Activated CD4-positive, alpha-beta memory T cell treated with anti-CD3 and anti-CD28 coated beads, Interleukin-2, amount 10 ng/mL, durations not matched to agents 7 days and 5 days (primary cell): Measurements from ENCODE around the gene INAFM1. TPM values are rescaled to one million over a fixed set of nuclear protein-coding genes. Genes with fewer than 3 reads are reported as not detected.

Source experiments
- CTCF ChIA-PET: fragments of 350-600 bp; sonication (Branson Sonifier 250); formaldehyde crosslinking; loops from one replicate; lab custom pipeline; 2021; ENCODE audit warnings: antibody characterized with exemption, inconsistent platforms; lab: Charles Lee
- POLR2A ChIA-PET: fragments of 350-600 bp; sonication (Branson Sonifier 250); formaldehyde crosslinking; loops from one replicate; lab custom pipeline; 2021; ENCODE audit warnings: antibody characterized with exemption; lab: Charles Lee
- DNase-seq: peaks from one replicate; pipeline ENCODE4 v3.0.0-alpha.2; 2020
- H3K27ac Mint-ChIP-seq: one replicate; pipeline ENCODE4 v1.8.0; 2021; ENCODE audit warnings: mild to moderate bottlenecking, mixed read lengths
- H3K27me3 Mint-ChIP-seq: one replicate; pipeline ENCODE4 v1.8.0; 2021; ENCODE audit warnings: mixed read lengths
- H3K36me3 Mint-ChIP-seq: one replicate; pipeline ENCODE4 v1.8.0; 2021; ENCODE audit warnings: low read depth, mixed read lengths
- H3K4me1 Mint-ChIP-seq: one replicate; pipeline ENCODE4 v1.8.0; 2021; ENCODE audit warnings: mixed read lengths
- H3K4me3 Mint-ChIP-seq: one replicate; pipeline ENCODE4 v1.8.0; 2021; ENCODE audit warnings: mild to moderate bottlenecking, mixed read lengths
- H3K9me3 Mint-ChIP-seq: one replicate; pipeline ENCODE4 v1.8.0; 2021; ENCODE audit warnings: mixed read lengths
- total RNA-seq, 2 experiments: library from RNA; stranded (reverse); gene quantifications; one replicate each; pipeline ENCODE4 v1.2.3, GENCODE V29; 2021

The INAFM1 gene
- total RNA-seq, 2 experiments from 2014 or later: 12.6 to 13.9 TPM

DNA sequence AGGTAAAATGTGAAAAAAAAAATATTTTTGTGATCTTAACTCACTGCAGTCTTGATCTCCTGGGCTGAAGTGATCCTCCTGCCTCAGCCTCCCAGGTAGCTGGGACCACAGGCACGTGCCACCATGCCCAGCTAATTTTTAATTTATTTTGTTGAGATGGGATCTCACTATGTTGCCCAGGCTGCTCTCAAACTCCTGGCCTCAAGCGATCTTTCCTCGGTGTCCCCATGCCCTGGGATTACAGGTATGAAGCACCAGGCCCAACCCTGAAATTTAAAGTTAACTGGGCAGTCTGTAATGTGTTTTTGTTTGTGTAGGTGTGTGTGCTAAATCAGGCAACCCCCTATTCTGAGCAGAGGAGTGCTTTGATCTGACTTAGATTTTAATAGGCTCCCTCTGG is 31.6 kb downstream of the INAFM1 start:
- Mint-ChIP-seq H3K27ac (no peak overlapping the region), H3K4me1 (peaks cover 5% of the 10 kb centered on the region), H3K4me3 (no peak overlapping the region), H3K36me3 (no peaks in the 10 kb centered on the region), H3K27me3 (peaks cover 12% of the 10 kb centered on the region), H3K9me3 (no peaks in the 10 kb centered on the region)
- ChIA-PET POLR2A (no interaction called here), CTCF (interaction anchor here (0.5 to 2.1 kb wide), 10 partner anchors 8 to 1341 kb away, joined by 3 to 9 read pairs (median 4); partner anchors contain the start of gene DHX34)
- DNase-seq: no peak

DNA sequence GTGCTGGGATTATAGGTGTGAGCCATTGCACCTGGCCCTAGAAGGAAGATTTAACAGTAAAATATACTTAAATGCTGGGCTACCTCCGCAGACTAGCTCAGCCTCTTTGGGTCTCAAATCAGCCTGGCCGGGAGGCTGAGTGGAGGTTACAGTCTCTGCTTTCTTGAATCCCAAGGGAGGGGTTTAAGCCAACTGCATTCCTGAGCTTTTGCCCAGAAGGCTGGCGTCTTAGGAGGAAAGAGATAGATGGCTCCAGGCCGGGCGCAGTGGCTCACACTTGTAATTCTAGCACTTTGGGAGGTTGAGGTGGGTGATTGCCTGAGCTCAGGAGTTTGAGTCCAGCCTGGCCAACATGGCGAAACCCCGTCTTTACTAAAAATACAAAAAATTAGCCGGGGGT is 34.4 kb downstream of the INAFM1 start:
- H3K27ac Mint-ChIP-seq: no peak overlapping the region
- no peaks in the 10 kb centered on the region for H3K36me3 Mint-ChIP-seq
- H3K9me3 Mint-ChIP-seq: no peaks in the 10 kb centered on the region
- no peak for DNase-seq
- H3K27me3 Mint-ChIP-seq: peaks cover 14% of the 10 kb centered on the region
- H3K4me1 Mint-ChIP-seq: peaks cover 3% of the 10 kb centered on the region
- no peak overlapping the region for H3K4me3 Mint-ChIP-seq
- ChIA-PET POLR2A (no interaction called here), CTCF (interaction anchor here (0.6 to 1.2 kb wide), 4 partner anchors 8 to 119 kb away, joined by 3 read pairs; no protein-coding TSS in a partner anchor)

DNA sequence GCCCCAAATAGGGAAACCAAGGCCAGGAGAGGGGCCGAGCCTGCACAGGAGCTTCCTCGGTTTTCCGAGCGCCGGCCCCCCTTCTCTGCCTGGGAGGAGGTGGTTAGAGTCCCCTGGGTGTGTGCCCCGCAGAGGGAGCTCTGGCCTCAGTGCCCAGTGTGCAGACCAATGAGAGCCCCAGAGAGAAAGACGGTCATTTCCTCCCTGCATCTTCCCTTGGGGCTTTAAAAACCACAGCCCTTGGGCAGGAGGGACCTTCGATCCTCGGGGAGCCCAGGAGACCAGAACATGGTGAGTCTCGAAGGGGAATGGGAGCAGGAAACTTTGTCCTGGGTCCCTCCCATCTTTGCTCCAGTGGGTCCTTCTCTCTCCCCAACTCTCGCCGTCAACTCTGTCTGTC is 34.9 kb downstream of the INAFM1 start, which contains the start of gene C5AR1:
Gene C5AR1 (plus strand): TSS at position 254 of the 400 bp plus-strand sequence. CDS start 35 bp downstream, at position 289.
- ChIA-PET CTCF (interaction anchor here (0.6 to 1.3 kb wide), 2 partner anchors 9 to 39 kb away, joined by 3 to 4 read pairs; partner anchors contain the start of gene DHX34), POLR2A (no interaction called here)
- peaks cover 3% of the 10 kb centered on the region for H3K4me1 Mint-ChIP-seq
- no peak within 1 kb of the TSS for H3K4me3 Mint-ChIP-seq
- H3K36me3 Mint-ChIP-seq: no peaks in the 10 kb centered on the region
- DNase-seq: no peak
- H3K27me3 Mint-ChIP-seq: peaks cover 14% of the 10 kb centered on the region
- H3K27ac Mint-ChIP-seq: no peak within 1 kb of the TSS
- H3K9me3 Mint-ChIP-seq: no peaks in the 10 kb centered on the region

DNA sequence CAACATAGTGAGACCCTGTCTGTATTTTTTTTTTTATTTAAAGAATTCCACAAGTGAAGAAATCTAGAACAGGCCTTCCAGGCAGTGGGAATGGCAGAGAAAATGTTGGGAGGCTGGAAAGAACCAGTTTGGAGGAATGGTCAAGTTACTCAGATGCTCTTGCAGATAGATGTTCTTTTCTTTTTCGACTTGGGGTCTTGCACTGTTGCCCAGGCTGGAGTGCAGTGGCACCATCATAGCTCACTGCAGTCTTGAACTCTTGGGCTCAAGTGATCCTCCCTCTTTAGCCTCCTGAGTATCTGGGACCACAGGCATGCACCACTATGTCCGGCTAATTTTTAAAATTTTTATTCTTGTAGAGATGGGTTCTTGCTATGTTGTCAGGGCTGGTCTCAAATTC is 35.6 kb downstream of the INAFM1 start:
- DNase-seq: no peak
- Mint-ChIP-seq H3K36me3 (no peaks in the 10 kb centered on the region), H3K27ac (no peak overlapping the region), H3K27me3 (peaks cover 15% of the 10 kb centered on the region), H3K4me3 (no peak overlapping the region), H3K9me3 (no peaks in the 10 kb centered on the region), H3K4me1 (peaks cover 4% of the 10 kb centered on the region)
- ChIA-PET POLR2A (no interaction called here), CTCF (interaction anchor here (1.3 kb wide), 1 partner anchor 39 kb away, joined by 4 read pairs; the partner anchor contains the start of gene DHX34)

DNA sequence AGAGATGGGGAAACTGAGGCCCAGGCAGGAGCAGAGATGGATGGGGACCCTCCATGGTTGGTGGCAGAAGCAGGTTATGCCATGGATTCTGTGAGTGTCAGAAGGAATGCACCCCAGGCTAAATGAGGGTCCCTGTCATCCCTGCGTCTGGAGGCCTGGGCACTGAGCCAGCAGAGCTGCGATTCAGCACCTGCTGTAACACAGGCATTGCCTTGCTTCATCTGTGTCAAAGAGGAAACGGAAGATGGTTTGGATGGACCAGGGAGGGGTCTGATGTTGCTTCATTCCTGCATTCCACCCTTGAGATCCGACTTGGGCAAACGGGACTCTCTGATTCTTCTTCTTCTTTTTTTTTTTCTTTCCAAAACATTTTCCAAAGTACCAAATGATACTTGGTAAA is 36.1 kb downstream of the INAFM1 start:
- CTCF ChIA-PET: interaction anchor here (0.6 kb wide), 1 partner anchor 123 kb away, joined by 3 read pairs; no protein-coding TSS in a partner anchor
- Mint-ChIP-seq H3K36me3 (no peaks in the 10 kb centered on the region), H3K9me3 (no peaks in the 10 kb centered on the region), H3K4me1 (peaks cover 8% of the 10 kb centered on the region), H3K4me3 (no peak overlapping the region), H3K27me3 (peaks cover 15% of the 10 kb centered on the region), H3K27ac (no peak overlapping the region)
- no peak for DNase-seq
- POLR2A ChIA-PET: no interaction called here

DNA sequence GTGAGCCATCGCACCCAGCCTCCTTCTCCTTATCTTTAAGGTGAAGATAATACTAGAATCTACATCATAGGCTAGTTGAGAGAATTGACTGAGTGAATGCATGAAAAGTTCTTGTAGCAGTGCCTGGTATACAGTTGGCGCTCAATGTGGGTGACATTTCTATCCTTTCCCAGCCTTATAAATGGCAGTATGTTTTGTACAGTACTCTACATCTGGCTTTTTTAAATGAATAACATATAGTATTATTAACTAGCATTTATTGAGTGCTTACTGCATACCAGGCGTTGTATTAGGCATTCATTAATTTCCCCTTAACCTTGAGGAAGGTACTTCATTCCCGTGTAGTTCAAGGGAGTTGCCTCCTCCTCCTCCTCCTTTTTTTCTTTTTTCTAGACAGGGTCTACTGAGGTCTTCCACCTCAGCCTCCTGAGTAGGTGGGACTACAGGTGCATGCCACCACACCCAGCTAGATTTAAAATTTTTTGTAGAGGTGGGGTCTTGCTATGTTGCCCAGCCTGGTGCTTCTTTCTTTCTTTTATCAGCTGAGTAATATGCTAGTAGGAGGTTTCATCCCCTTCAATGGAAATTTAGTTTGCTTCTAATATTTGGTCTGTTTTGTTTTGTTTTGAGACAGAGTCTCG is 37.8 kb downstream of the INAFM1 start:
- Mint-ChIP-seq H3K27ac (no peak overlapping the region), H3K4me3 (no peak overlapping the region), H3K4me1 (peaks cover 8% of the 10 kb centered on the region), H3K27me3 (peaks cover 16% of the 10 kb centered on the region), H3K9me3 (no peaks in the 10 kb centered on the region), H3K36me3 (no peaks in the 10 kb centered on the region)
- DNase-seq: no peak
- ChIA-PET CTCF (no interaction called here), POLR2A (no interaction called here)

DNA sequence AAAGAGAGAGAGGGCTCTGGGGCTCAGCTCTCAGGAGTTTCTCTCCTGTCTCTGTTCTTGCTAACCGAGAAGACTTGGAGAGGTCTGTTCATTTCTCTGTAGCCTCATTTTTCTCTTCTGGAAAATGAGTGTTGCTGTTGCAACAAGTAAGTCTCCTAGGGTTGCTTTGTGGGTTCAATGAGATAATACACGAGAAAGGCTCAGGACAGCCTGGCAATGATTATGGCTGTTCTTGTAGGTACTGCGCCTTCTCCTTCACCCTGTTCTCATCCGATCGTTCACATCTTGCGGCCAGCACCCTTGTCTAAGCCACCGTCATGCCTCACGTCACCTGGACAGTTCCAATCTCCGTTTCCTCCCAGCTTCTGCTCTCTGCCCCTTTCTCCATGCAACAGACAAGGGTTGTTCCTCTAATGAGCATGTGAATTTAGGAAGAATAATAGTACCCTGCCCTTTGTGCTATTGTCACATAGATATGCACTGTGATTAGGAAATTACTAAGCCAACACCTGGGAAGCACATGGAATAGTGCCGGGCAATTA is 39.1 kb downstream of the INAFM1 start:
- no peak for DNase-seq
- Mint-ChIP-seq H3K4me3 (no peak overlapping the region), H3K27ac (no peak overlapping the region), H3K4me1 (peaks cover 8% of the 10 kb centered on the region), H3K9me3 (no peaks in the 10 kb centered on the region), H3K36me3 (no peaks in the 10 kb centered on the region), H3K27me3 (peaks cover 17% of the 10 kb centered on the region)
- CTCF ChIA-PET: no interaction called here
- POLR2A ChIA-PET: no interaction called here

DNA sequence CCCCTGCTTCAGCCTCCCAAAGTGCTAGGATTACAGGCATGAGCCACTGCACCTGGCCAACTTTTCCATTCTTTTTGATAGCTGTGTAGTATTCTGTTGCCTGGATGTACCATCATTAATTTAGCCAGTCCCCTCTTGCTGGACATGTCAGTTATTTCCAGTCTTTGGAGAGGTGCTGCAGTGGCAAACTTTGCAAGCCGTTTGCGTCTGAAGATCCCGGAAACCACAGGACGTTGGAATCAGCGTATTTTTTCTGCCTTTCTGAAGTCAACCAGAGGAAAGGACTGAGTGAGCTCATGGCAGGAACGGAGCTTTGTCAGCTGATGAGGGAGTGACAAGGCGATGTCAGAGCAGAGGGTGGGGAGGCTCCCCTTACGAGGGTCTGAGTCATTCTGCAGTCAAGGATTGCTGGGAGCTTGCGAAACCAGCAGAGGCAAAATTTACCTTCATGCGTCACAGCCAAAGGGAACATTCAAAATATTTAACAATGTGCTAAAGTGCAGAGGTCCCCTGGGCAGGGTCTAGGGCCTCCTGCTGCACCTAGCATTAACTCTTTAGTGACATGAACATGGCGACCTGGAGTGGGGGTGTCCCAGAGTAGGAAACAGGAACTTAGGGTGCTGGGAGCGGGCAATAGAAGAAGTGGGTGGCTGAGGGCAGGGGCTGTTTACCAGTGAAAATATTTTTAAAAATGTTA is 40.6 kb downstream of the INAFM1 start:
- H3K27me3 Mint-ChIP-seq: peaks cover 18% of the 10 kb centered on the region
- no peaks in the 10 kb centered on the region for H3K9me3 Mint-ChIP-seq
- peak; percentile 26 for DNase-seq
- ChIA-PET POLR2A (interaction anchor here (0.8 to 0.9 kb wide), 2 partner anchors 13 to 20 kb away, joined by 3 read pairs; no protein-coding TSS in a partner anchor), CTCF (interaction anchor here (1.1 to 1.6 kb wide), 2 partner anchors 10 to 34 kb away, joined by 4 to 11 read pairs; partner anchors contain the start of gene DHX34)
- H3K4me3 Mint-ChIP-seq: no peak overlapping the region
- no peak overlapping the region for H3K27ac Mint-ChIP-seq
- peaks cover 8% of the 10 kb centered on the region for H3K4me1 Mint-ChIP-seq
- no peaks in the 10 kb centered on the region for H3K36me3 Mint-ChIP-seq

DNA sequence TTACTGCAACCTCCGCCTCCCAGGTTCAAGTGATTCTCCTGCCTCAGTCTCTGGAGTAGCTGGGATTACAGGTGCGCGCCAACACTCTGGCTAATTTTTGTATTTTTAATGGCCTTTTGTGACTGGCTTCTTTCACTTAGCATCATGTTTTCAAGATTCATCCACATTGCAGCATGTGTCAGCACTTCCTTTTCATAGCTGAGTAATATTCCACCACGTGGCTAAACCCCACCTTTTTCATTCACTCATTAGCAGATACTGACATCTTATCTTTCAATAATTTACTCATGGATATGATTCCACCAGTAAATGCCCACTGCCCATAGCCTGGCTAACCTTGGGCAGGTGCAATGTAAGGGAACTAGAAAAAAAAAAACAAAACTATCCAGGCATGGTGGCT is 41.8 kb downstream of the INAFM1 start:
- Mint-ChIP-seq H3K27ac (no peak overlapping the region), H3K9me3 (no peaks in the 10 kb centered on the region), H3K27me3 (peaks cover 21% of the 10 kb centered on the region), H3K4me3 (no peak overlapping the region), H3K4me1 (peaks cover 8% of the 10 kb centered on the region), H3K36me3 (no peaks in the 10 kb centered on the region)
- POLR2A ChIA-PET: interaction anchor here (1.5 kb wide), 1 partner anchor 14 kb away, joined by 4 read pairs; no protein-coding TSS in a partner anchor
- CTCF ChIA-PET: interaction anchor here (1.4 to 2.9 kb wide), 2 partner anchors 33 to 75 kb away, joined by 8 to 10 read pairs; partner anchors contain the start of gene DHX34
- DNase-seq: no peak

DNA sequence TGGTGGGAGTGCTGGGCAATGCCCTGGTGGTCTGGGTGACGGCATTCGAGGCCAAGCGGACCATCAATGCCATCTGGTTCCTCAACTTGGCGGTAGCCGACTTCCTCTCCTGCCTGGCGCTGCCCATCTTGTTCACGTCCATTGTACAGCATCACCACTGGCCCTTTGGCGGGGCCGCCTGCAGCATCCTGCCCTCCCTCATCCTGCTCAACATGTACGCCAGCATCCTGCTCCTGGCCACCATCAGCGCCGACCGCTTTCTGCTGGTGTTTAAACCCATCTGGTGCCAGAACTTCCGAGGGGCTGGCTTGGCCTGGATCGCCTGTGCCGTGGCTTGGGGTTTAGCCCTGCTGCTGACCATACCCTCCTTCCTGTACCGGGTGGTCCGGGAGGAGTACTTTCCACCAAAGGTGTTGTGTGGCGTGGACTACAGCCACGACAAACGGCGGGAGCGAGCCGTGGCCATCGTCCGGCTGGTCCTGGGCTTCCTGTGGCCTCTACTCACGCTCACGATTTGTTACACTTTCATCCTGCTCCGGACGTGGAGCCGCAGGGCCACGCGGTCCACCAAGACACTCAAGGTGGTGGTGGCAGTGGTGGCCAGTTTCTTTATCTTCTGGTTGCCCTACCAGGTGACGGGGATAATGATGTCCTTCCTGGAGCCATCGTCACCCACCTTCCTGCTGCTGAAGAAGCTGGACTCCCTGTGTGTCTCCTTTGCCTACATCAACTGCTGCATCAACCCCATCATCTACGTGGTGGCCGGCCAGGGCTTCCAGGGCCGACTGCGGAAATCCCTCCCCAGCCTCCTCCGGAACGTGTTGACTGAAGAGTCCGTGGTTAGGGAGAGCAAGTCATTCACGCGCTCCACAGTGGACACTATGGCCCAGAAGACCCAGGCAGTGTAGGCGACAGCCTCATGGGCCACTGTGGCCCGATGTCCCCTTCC is 45.5 kb downstream of the INAFM1 start:
- no peaks in the 10 kb centered on the region for H3K9me3 Mint-ChIP-seq
- no peaks in the 10 kb centered on the region for H3K36me3 Mint-ChIP-seq
- ChIA-PET POLR2A (no interaction called here), CTCF (no interaction called here)
- peaks cover 11% of the 10 kb centered on the region for H3K4me1 Mint-ChIP-seq
- H3K27ac Mint-ChIP-seq: no peak overlapping the region
- no peak for DNase-seq
- H3K4me3 Mint-ChIP-seq: no peak overlapping the region
- peaks cover 32% of the 10 kb centered on the region for H3K27me3 Mint-ChIP-seq

DNA sequence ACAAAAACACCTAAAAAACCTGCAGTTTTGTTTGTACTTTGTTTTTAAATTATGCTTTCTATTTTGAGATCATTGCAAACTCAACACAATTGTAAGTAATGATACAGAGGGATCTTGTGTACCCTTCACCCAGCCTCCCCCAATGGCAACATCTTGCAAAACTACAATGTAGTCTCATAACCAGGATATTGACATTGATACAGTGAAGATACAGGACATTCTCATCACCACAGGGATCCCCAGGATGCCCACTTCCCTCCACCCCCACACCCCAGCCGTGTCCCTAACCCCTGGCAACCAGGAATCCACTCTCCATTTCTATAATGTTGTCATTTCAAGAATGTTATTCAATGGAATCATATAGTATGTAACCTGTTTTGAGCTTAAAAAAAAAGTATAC is 46.9 kb downstream of the INAFM1 start:
- H3K9me3 Mint-ChIP-seq: no peaks in the 10 kb centered on the region
- POLR2A ChIA-PET: no interaction called here
- CTCF ChIA-PET: no interaction called here
- peaks cover 4% of the 10 kb centered on the region for H3K4me1 Mint-ChIP-seq
- no peak overlapping the region for H3K4me3 Mint-ChIP-seq
- H3K27ac Mint-ChIP-seq: no peak overlapping the region
- DNase-seq: no peak
- H3K27me3 Mint-ChIP-seq: peaks cover 29% of the 10 kb centered on the region
- no peaks in the 10 kb centered on the region for H3K36me3 Mint-ChIP-seq

DNA sequence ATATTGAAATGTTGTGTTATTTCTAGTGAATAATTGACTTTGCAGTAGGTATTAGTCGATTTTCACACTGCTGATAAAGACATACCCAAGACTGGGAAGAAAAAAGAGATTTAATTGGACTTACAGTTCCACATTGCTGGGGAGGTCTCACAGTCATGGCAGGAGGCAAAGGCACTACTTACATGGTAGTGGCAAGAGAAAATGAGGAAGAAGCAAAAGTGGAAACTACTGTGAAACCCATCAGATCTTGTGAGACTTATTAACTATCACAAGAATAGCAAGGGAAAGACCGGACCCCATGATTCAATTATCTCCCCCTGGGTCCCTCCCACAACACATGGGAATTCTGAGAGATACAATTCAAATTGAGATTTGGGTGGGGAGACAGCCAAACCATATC is 47.4 kb downstream of the INAFM1 start:
- DNase-seq: no peak
- POLR2A ChIA-PET: no interaction called here
- CTCF ChIA-PET: no interaction called here
- Mint-ChIP-seq H3K36me3 (no peaks in the 10 kb centered on the region), H3K4me3 (no peak overlapping the region), H3K27me3 (peaks cover 29% of the 10 kb centered on the region), H3K9me3 (no peaks in the 10 kb centered on the region), H3K27ac (no peak overlapping the region), H3K4me1 (peaks cover 4% of the 10 kb centered on the region)
